Liver (tissue), 9 donors: ENCODE results near the gene UGT1A7. TPM values are rescaled to one million over a fixed set of nuclear protein-coding genes. Genes with fewer than 3 reads are reported as not detected.

Source experiments
- DNase-seq: peaks from one replicate; pipeline ENCODE4 v3.0.0-alpha.2; 2017; ENCODE audit warnings: low spot score
- H3K27ac ChIP-seq, 2 donors: one replicate each; pipeline ENCODE4 v1.7.0; 2013; ENCODE audit warnings: inconsistent platforms in 2 of 2, low read length in 2 of 2, control low read depth in 1 of 2, low read depth in 1 of 2, mild to moderate bottlenecking in 1 of 2
- H3K27me3 ChIP-seq, 4 donors: one replicate each; pipeline versions ENCODE4 v1.6.1 to v1.7.0; 2013; ENCODE audit warnings: low read length in 3 of 4, inconsistent platforms in 1 of 4, mild to moderate bottlenecking in 1 of 4, moderate library complexity in 1 of 4; ENCODE audit not compliant: control insufficient read depth in 4 of 4, insufficient read depth in 4 of 4
- H3K36me3 ChIP-seq, 4 donors: one replicate each; pipeline versions ENCODE4 v1.6.1 to v1.7.0; 2013; ENCODE audit warnings: low read length in 3 of 4, mild to moderate bottlenecking in 3 of 4, low read depth in 1 of 4, moderate library complexity in 1 of 4; ENCODE audit not compliant: control insufficient read depth in 4 of 4, insufficient read depth in 3 of 4
- H3K4me1 ChIP-seq, 4 donors: one replicate each; pipeline versions ENCODE4 v1.6.1 to v1.7.0; 2013; ENCODE audit warnings: low read length in 3 of 4, mild to moderate bottlenecking in 3 of 4, moderate library complexity in 1 of 4; ENCODE audit not compliant: control insufficient read depth in 4 of 4, insufficient read depth in 4 of 4
- H3K4me3 ChIP-seq, 3 donors: one replicate each; pipeline versions ENCODE4 v1.6.1 to v1.7.0; 2013; ENCODE audit warnings: low read length in 3 of 3, control low read depth in 1 of 3, low read depth in 1 of 3, mild to moderate bottlenecking in 1 of 3
- H3K9ac ChIP-seq, 2 donors: one replicate each; pipeline ENCODE4 v1.7.0; 2013; ENCODE audit warnings: low read length in 2 of 2, mild to moderate bottlenecking in 2 of 2, moderate library complexity in 2 of 2, control low read depth in 1 of 2, low read depth in 1 of 2
- H3K9me3 ChIP-seq, 4 donors: one replicate each; pipeline versions ENCODE4 v1.6.1 to v1.7.0; 2013; ENCODE audit warnings: low read length in 3 of 4; ENCODE audit not compliant: control insufficient read depth in 4 of 4
- ATF3 ChIP-seq: IDR thresholded peaks from 2 replicates; pipeline ENCODE4 v1.6.1; 2016; ENCODE audit warnings: antibody characterized with exemption
- CTCF ChIP-seq: fragments of 150-350 bp; IDR thresholded peaks from 2 replicates; pipeline ENCODE4 v1.5.1; 2017; ENCODE audit warnings: improper control_type of control experiment, low read depth, low read length; ENCODE audit not compliant: missing input control
- EGR1 ChIP-seq, 2 donors: IDR thresholded peaks; 2 replicates each; pipeline ENCODE4 v1.6.1; 2016 to 2018; ENCODE audit warnings: antibody characterized with exemption in 2 of 2, low read depth in 2 of 2
- FOXA1 ChIP-seq: IDR thresholded peaks from 2 replicates; pipeline ENCODE4 v1.6.1; 2016; ENCODE audit warnings: antibody characterized with exemption
- FOXA2 ChIP-seq: IDR thresholded peaks from 2 replicates; pipeline ENCODE4 v1.6.1; 2016; ENCODE audit warnings: antibody characterized with exemption
- GABPA ChIP-seq, 2 donors: IDR thresholded peaks in 1 of 2; conservative IDR thresholded peaks in 1 of 2; 2 replicates each; pipeline ENCODE4 v1.6.1; 2016; ENCODE audit warnings: antibody characterized with exemption in 2 of 2, mild to moderate bottlenecking in 1 of 2, moderate library complexity in 1 of 2
- HNF4A ChIP-seq, 2 donors: conservative IDR thresholded peaks; 2 replicates each; pipeline ENCODE4 v1.6.1; 2016; ENCODE audit warnings: antibody characterized with exemption in 2 of 2, mild to moderate bottlenecking in 2 of 2
- HNF4G ChIP-seq: IDR thresholded peaks from 2 replicates; pipeline ENCODE4 v1.6.1; 2016; ENCODE audit warnings: antibody characterized with exemption
- JUND ChIP-seq, 2 donors: IDR thresholded peaks; 2 replicates each; pipeline ENCODE4 v1.6.1; 2016; ENCODE audit warnings: antibody characterized with exemption in 2 of 2
- NR2F2 ChIP-seq: IDR thresholded peaks from 2 replicates; pipeline ENCODE4 v1.6.1; 2016; ENCODE audit warnings: antibody characterized with exemption
- RAD21 ChIP-seq, 2 donors: IDR thresholded peaks; 2 replicates each; pipeline ENCODE4 v1.6.1; 2016; ENCODE audit warnings: antibody characterized with exemption in 2 of 2, mild to moderate bottlenecking in 2 of 2
- REST ChIP-seq: IDR thresholded peaks from 2 replicates; pipeline ENCODE4 v1.6.1; 2016; ENCODE audit warnings: antibody characterized with exemption, mild to moderate bottlenecking
- RXRA ChIP-seq, 2 donors: IDR thresholded peaks; 2 replicates each; pipeline ENCODE4 v1.6.1; 2017 to 2018; ENCODE audit warnings: antibody characterized with exemption in 2 of 2, mild to moderate bottlenecking in 1 of 2
- SP1 ChIP-seq: IDR thresholded peaks from 2 replicates; pipeline ENCODE4 v1.6.1; 2018; ENCODE audit warnings: antibody characterized with exemption, mild to moderate bottlenecking
- TAF1 ChIP-seq: conservative IDR thresholded peaks from 2 replicates; pipeline ENCODE4 v1.6.1; 2016; ENCODE audit warnings: antibody characterized with exemption, mild to moderate bottlenecking
- YY1 ChIP-seq: IDR thresholded peaks from 2 replicates; pipeline ENCODE4 v1.6.1; 2016; ENCODE audit warnings: antibody characterized with exemption, mild to moderate bottlenecking
- WGBS: extraction: QIAGEN DNeasy Blood & Tissue Kit; methylation state at CpG from one replicate; pipeline ENCODE4 v1.1.7; 2013; 5-methylcytosine and 5-hydroxymethylcytosine counted together
- polyA plus RNA-seq, 2 donors: library from polyadenylated mRNA; stranded (reverse) in 1 of 2; unstranded in 1 of 2; fragments of 200-250 nt in 1 of 2; fragments of >200 nt in 1 of 2; fragmentation: Nextera tagmentation in 1 of 2; extraction: Ambion mirVana in 1 of 2; gene quantifications; one replicate each; pipeline versions ENCODE4 v1.2.1 to v1.2.3, GENCODE V29; 2013 to 2015
- total RNA-seq, 2 donors: library from RNA; depleted of rRNA; stranded (reverse); fragments of >200 nt; gene quantifications; one replicate each; pipeline ENCODE4 v1.2.3, GENCODE V29; 2014
- TF ChIP-seq, protein P1 (sequence below): IDR thresholded peaks from 2 replicates; pipeline ENCODE4 v1.6.1; 2016; ENCODE audit warnings: antibody characterized with exemption
- TF ChIP-seq, protein P2 (sequence below): IDR thresholded peaks from 2 replicates; pipeline ENCODE4 v1.6.1; 2016; ENCODE audit warnings: antibody characterized with exemption
- donor health status: healthy.
- donor health status: healthy.
- donor health status: healthy.
- donor health status: healthy.
- donor health status: healthy.

Gene UGT1A7
- total and polyA plus RNA-seq, 4 donors = 0.02 to 2.2 (median 0.38) TPM; not detected in 1

DNA sequence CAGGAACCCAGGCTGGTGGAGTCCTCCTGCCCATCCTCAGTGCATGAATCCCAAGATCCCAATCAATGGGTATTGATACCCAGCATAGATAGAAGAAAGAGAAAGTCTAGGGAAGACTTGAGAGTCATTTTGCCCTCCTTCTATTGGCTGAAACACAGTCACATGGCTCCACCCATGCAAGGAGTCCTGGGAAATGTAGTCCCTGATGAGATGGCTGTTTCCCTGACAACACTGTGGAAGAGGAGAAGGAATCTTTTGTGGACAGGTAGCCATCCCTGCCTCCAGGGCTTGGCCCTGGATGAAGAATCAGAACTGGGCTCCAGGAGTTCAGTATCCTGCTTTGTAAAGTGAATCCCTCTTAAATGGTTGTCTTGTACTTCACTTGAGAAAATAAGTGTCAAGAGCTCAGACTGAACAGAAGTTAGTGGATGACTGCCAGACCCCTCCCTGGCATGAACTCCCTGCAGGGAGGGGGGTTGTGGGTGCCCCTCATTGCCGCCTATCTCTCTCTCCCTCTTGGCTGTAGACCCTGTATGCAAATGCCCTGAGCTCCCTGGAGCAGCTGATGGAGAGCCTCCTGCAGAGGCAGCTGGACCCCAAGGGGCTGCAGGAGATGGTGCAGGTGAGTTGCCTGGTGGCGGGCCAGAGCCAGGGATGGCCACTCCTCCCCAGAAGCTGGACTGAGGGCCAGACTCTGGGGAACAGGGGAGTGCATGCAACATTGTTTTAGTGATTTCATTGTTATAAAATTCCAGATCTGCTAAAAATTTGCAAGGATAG lies 132.5 kb downstream of the UGT1A7 start:
- TF ChIP-seq, protein P1, sequence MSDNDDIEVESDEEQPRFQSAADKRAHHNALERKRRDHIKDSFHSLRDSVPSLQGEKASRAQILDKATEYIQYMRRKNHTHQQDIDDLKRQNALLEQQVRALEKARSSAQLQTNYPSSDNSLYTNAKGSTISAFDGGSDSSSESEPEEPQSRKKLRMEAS = no peak
- TF ChIP-seq FOXA1 = no peak
- peaks cover 0 to 9% (median 4%) of the 10 kb centered on the region in 4 donors for H3K4me1 ChIP-seq
- no peak overlapping the region for H3K4me3 ChIP-seq
- no peaks in the 10 kb centered on the region for H3K36me3 ChIP-seq
- no peaks in the 10 kb centered on the region for H3K9me3 ChIP-seq
- no peaks in the 10 kb centered on the region for H3K27me3 ChIP-seq
- H3K27ac ChIP-seq = no peak overlapping the region
- H3K9ac ChIP-seq = no peak overlapping the region
- WGBS = 87% methylated on average over 2 of the region's 2 CpGs
- DNase-seq = no peak

- no peak for TF ChIP-seq FOXA1
- no peaks in the 10 kb centered on the region for H3K36me3 ChIP-seq
- H3K4me3 ChIP-seq = no peak overlapping the region
- H3K4me1 ChIP-seq = peaks cover 0 to 9% (median 4%) of the 10 kb centered on the region in 4 donors
- DNase-seq = no peak
- H3K9me3 ChIP-seq = no peaks in the 10 kb centered on the region
- H3K9ac ChIP-seq = no peak overlapping the region
- H3K27me3 ChIP-seq = no peaks in the 10 kb centered on the region
- 85% methylated on average over 6 of the region's 6 CpGs for WGBS
- H3K27ac ChIP-seq = no peak overlapping the region
These were observed 134.2 kb downstream of the UGT1A7 start for GRCh38 chr2:233815861-233816260.

GRCh38 chr2:233816334-233816733 lies 134.6 kb downstream of the UGT1A7 start:
- WGBS = 78% methylated on average over 2 of the region's 2 CpGs

More at GRCh38 chr2:233816334-233816733, 134.6 kb downstream of the UGT1A7 start:
- H3K9ac ChIP-seq = no peak overlapping the region
- no peaks in the 10 kb centered on the region for H3K27me3 ChIP-seq
- DNase-seq = no peak
- no peak overlapping the region for H3K4me3 ChIP-seq
- H3K9me3 ChIP-seq = no peaks in the 10 kb centered on the region
- no peaks in the 10 kb centered on the region for H3K36me3 ChIP-seq
- TF ChIP-seq, protein P1 = no peak
- TF ChIP-seq, protein P2, sequence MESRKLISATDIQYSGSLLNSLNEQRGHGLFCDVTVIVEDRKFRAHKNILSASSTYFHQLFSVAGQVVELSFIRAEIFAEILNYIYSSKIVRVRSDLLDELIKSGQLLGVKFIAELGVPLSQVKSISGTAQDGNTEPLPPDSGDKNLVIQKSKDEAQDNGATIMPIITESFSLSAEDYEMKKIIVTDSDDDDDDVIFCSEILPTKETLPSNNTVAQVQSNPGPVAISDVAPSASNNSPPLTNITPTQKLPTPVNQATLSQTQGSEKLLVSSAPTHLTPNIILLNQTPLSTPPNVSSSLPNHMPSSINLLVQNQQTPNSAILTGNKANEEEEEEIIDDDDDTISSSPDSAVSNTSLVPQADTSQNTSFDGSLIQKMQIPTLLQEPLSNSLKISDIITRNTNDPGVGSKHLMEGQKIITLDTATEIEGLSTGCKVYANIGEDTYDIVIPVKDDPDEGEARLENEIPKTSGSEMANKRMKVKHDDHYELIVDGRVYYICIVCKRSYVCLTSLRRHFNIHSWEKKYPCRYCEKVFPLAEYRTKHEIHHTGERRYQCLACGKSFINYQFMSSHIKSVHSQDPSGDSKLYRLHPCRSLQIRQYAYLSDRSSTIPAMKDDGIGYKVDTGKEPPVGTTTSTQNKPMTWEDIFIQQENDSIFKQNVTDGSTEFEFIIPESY = no peak
- TF ChIP-seq FOXA1 = no peak
- TF ChIP-seq NR2F2 = no peak
- no peak for TF ChIP-seq TAF1
- TF ChIP-seq EGR1 (IDR thresholded peaks at IDR 0.05; ENCODE audit: low read depth in 2 of 2) = no peak
- TF ChIP-seq ATF3 = no peak
- TF ChIP-seq SP1 = no peak
- TF ChIP-seq CTCF = no peak
- TF ChIP-seq RAD21 (IDR thresholded peaks at IDR 0.05) = no peak
- TF ChIP-seq FOXA2 = no peak
- TF ChIP-seq REST = no peak
- no peak for TF ChIP-seq JUND (IDR thresholded peaks at IDR 0.05)
- no peak for TF ChIP-seq YY1
- no peak for TF ChIP-seq HNF4G
- TF ChIP-seq RXRA (IDR thresholded peaks at IDR 0.05) = no peak
- no peak for TF ChIP-seq GABPA (IDR thresholded peaks at IDR 0.05 in 1 of 2, conservative IDR thresholded peaks at IDR 0.05 in 1 of 2)
- TF ChIP-seq HNF4A (conservative IDR thresholded peaks at IDR 0.05) = no peak
- H3K4me1 ChIP-seq = peaks cover 0 to 11% (median 4%) of the 10 kb centered on the region in 4 donors
- H3K27ac ChIP-seq = no peak overlapping the region
